GM21360 (cell line): ENCODE results near the gene GPR31.
"Not testable (repeated sequence)": the region's sequence is repeated elsewhere in the genome, so short reads cannot be mapped to it uniquely, and the experiment has no call there.

Experiments used
- ATAC-seq: cut with Tn5 transposase; IDR thresholded peaks from one replicate; pipeline ENCODE4 v1.9.1; 2021; ENCODE audit warnings: mild to moderate bottlenecking, moderate library complexity; ENCODE audit not compliant: unreplicated experiment

The GPR31 gene

DNA sequence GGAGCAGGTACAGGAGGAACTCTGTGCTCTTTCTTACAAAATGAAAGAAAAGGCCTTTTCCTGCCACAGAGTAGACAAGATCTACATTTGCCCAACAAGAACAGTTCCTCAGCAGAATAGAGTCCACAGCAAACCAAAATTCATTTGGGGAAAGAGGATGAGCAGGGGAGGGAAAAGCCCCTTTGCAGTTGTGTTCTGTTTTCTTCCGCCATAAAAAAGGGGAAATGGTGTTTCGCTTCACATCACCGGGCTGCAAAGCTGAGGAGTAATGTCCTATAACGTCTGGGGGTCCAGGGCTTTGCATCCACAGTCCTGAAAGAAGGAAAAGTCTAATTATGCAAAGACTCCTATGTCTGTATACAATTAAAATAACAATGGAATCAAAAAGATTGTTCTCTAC lies at the start of gene GPR31:
GPR31 (minus strand) TSS at position 118 of the 400 bp plus-strand sequence. CDS start 149 bp downstream, outside the sequence.
- no peak for ATAC-seq

DNA sequence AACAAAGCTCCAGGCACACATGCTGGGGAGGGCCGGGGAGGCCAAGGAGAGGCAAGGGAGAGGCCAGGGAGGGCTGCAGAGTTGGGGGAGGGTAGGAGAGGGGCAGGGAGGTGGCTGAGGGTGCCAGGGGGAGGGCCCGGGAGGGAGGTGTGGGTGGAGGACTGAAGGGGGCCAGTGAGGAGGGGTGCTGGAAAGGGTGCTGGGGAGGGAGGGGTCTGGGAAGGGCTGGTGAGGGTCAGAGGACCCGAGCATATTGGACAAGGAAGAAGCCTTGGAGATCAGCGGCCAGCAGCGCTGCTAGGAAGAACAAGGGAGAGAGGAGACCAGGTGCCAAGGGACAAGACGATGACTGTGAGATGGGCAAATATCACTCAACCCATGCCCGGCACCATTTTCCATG lies 49.7 kb upstream of the GPR31 start:
- ATAC-seq = no peak

- not testable (repeated sequence) for ATAC-seq
Measured at GRCh38 chr6:167205316-167205715, 47.5 kb upstream of the GPR31 start.

DNA sequence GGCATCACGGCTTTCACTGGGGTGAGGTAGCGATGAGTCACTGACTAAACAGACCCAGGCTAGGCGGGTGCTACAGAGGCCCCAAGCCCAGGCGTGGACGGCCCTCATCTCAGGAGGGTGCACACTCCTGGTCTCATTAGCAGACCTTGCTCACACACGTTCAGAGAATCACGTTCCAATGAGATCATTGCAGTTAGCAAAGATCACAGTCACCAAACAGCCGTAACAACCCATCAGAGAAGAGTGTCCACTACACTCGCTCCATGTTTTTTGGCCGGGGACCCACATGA lies 46.2 kb upstream of the GPR31 start:
- ATAC-seq = not testable (repeated sequence)

- ATAC-seq = not testable (repeated sequence)
Measured at GRCh38 chr6:167203261-167204058, 45.7 kb upstream of the GPR31 start.

GRCh38 chr6:167202613-167203012 lies 44.8 kb upstream of the GPR31 start:
- ATAC-seq = not testable (repeated sequence)

GRCh38 chr6:167200806-167201205 lies 43.0 kb upstream of the GPR31 start:
- no peak for ATAC-seq

GRCh38 chr6:167195941-167196610 lies 38.3 kb upstream of the GPR31 start:
- not testable (repeated sequence) for ATAC-seq

DNA sequence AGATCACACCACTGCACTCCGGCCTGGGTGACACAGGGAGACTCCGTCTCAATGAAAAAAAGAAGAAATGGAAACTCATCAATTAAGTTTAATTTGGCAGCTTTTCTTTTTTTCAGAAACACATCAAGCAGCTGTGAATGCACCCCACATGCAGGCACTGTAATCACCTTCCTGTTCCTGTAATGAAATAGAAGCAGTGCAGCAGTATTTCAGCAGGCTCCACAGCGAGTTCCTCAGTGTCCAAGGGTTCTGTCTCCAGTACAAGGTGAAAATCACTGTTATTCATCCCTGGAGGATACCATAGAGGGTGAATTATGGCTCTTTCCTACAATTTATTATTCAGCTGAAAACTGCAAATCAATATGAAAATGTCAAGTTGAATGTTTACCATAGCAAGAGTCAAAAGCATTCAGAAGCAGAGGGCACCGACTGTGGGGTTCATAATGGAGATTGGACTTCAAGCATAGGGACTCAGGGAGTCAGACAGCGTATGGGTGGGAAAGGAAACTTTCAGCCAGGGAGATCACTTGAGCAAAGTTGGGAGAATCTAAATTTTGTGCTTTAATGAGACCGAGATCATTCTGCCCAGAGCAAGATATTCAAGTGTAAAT lies 35.8 kb upstream of the GPR31 start:
- not testable (repeated sequence) for ATAC-seq

- ATAC-seq = not testable (repeated sequence)
Measured at GRCh38 chr6:167191043-167191583, 33.3 kb upstream of the GPR31 start.

DNA sequence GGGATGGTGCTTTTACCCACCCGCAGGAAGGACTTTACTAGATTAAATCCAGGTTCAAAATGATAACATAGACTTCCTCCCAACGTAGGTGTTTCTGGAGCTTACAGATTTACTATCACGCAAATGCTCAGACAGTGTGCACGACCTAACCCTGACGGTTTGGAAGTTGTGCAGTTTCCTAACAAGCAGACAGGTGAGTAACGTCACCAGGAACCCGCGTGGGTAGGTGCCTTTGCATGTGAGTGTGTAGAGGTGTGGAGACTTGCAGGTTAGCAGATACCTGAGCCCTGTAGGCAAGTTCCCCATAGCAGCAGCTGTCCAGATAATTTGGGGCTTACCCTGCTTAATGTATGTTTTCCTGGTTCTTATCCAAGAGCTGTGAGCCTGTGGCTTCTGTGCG lies 29.5 kb upstream of the GPR31 start:
- ATAC-seq = not testable (repeated sequence)

DNA sequence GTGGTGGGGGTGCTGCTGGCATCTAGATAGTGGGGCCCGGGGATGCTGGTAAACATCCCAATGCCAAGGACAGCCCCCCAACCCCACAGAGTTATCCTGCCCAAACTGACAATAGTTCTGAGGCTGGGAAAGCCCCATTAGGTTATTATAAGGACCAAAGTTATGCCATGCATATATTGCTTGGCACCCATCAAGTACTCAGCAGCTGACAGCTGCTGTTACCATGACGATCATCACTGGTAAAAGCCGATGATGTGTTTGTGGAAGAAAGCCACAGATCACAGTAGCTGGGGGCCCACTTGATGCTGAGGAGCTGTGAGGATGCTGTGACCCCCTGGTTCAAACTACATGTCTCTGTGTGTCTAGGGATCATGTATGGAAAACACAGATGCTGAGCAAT lies 27.3 kb upstream of the GPR31 start:
- ATAC-seq = not testable (repeated sequence)

GRCh38 chr6:167182913-167183314 lies 25.1 kb upstream of the GPR31 start:
- ATAC-seq = peak; percentile 77

DNA sequence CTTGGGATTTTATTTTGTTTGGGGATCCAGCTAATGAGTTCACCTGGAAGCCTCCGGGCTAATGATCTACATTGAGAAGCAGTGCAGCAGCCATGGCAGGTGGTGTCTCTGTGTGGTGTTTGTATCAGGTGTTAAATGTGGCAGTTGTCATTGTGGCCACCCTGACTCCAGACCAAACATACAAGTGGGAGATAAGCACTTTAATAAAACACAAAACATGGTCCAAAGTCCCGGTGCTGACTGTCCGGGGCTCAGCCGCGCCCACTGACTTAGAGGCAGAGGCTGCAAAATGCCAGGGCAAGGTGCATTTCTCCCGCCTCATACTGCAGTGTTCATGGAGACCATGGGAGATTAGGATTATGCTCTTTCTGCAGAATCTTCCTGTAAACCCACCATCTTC lies 23.6 kb upstream of the GPR31 start:
- ATAC-seq = not testable (repeated sequence)

- not testable (repeated sequence) for ATAC-seq
Measured at GRCh38 chr6:167180086-167180485, 22.3 kb upstream of the GPR31 start.

DNA sequence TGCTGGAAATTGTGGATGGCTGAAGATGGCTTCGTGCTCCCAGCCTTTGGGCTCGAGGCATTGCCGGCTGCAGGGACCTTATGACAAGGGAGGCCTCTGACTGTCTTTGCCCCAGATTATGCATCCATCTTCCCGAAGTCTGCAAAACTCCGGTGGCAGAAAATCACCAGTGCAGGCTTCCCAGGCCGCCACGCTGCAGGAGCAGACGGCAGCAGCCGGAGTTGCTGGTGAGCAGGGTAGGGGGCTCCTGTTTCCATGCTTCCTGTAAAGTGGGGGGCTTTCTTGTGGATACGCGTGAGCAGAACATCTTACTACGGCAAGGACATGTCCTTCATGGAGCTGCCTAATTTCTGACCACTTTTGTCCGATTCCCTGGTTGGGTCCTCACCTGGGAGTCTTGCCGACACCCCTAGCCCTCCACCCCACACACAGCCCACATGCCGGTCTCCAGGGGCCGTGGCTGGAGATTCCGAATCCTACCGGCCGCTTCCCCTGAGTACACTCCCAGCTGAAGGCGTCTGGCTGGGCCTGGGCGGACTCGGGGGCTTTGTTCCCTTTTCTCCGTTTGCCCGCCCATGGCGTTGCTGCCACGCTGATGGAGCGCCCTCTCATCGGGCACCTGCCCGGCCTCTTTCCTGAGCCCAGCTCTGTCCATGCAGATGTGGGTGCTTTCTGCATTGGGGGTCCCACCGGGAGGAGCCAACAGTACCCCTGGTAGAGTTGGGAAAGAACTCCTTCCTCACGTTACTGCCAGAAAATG lies 21.3 kb upstream of the GPR31 start:
- not testable (repeated sequence) for ATAC-seq

GRCh38 chr6:167177271-167177670 lies 19.5 kb upstream of the GPR31 start:
- not testable (repeated sequence) for ATAC-seq

DNA sequence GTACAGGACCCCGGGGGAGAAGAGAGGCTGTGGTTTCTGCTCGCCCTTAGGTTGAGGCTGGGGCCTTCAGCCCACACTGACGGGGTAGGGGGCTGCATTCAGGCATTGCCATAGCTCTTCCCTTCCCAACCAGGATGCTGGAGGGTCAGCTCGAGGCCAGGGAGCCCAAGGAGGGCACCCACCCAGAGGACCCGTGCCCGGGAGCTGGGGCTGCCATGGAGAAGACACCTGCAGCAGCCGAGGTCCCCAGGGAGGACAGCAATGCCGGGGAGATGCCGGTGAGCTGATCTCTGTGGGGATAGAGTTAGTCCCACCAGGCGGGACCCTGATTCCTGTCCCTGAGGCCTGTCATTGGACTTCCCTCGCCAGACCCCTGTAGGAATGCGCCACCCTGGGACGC lies 14.2 kb upstream of the GPR31 start:
- not testable (repeated sequence) for ATAC-seq

DNA sequence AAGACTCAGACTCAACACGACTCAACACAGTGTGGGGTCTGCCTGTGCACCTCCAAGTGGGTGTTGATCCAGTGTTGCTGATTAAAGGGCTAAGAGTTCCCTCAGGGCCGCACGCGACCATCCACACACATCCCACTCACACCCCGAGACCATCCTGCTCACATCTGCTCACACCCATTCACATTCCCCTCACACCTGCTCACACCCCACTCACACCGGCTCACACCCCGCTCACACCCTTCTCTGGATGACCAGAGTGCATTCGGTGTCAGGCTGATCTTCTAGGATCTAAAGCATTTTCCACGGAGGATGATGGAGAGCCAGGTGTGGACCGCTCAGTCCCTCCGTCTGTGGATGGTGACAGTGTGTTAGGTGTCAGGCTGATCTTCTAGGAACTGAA lies 13.5 kb upstream of the GPR31 start:
- not testable (repeated sequence) for ATAC-seq

GRCh38 chr6:167169867-167170266 lies 12.1 kb upstream of the GPR31 start:
- ATAC-seq = not testable (repeated sequence)

GRCh38 chr6:167168296-167168695 lies 10.5 kb upstream of the GPR31 start:
- not testable (repeated sequence) for ATAC-seq
